ENCODE results near the gene INAFM2.

Gene INAFM2

GRCh38 chr15:40307421-40308211 is 15.9 kb upstream of the INAFM2 start, which contains the start of gene PLCB2:
TSS of gene PLCB2 (minus strand) at chr15:40307935. CDS start at chr15:40307672, 263 bp downstream.
- DNase-seq, result peak; percentile 61

- DNase-seq, result no peak
Measured at GRCh38 chr15:40309344-40309862, 14.1 kb upstream of the INAFM2 start.

- DNase-seq, result peak; percentile 58
Measured at GRCh38 chr15:40310001-40310959, 13.2 kb upstream of the INAFM2 start.

- no peak for DNase-seq
Measured at GRCh38 chr15:40310993-40311392, 12.5 kb upstream of the INAFM2 start.

GRCh38 chr15:40312370-40313158 is 10.9 kb upstream of the INAFM2 start:
- no peak for DNase-seq

GRCh38 chr15:40313531-40314398 is 9.7 kb upstream of the INAFM2 start:
- peak; percentile 45 for DNase-seq

GRCh38 chr15:40314723-40315276 is 8.7 kb upstream of the INAFM2 start:
- DNase-seq, result no peak

GRCh38 chr15:40316931-40317330 is 6.6 kb upstream of the INAFM2 start:
- no peak for DNase-seq

- DNase-seq, result no peak
Measured at GRCh38 chr15:40317580-40317979, 5.9 kb upstream of the INAFM2 start.

- no peak for DNase-seq
Measured at GRCh38 chr15:40320409-40320808, 3.1 kb upstream of the INAFM2 start.

- peak; percentile 58 for DNase-seq
Measured at GRCh38 chr15:40320931-40321371, 2.5 kb upstream of the INAFM2 start.

GRCh38 chr15:40322531-40323238 is 807 bp upstream of the INAFM2 start:
- no peak for DNase-seq

GRCh38 chr15:40323953-40324937 is 753 bp downstream of the INAFM2 start:
- peak; percentile 36 for DNase-seq

- DNase-seq, result no peak
Measured at GRCh38 chr15:40325188-40325587, 1.7 kb downstream of the INAFM2 start.

- no peak for DNase-seq
Measured at GRCh38 chr15:40325700-40326099, 2.2 kb downstream of the INAFM2 start.

GRCh38 chr15:40327457-40327856 is 4.0 kb downstream of the INAFM2 start:
- no peak for DNase-seq

- DNase-seq, result no peak
Measured at GRCh38 chr15:40328176-40328575, 4.7 kb downstream of the INAFM2 start.

GRCh38 chr15:40328751-40329150 is 5.3 kb downstream of the INAFM2 start:
- DNase-seq, result no peak

GRCh38 chr15:40329804-40330203 is 6.3 kb downstream of the INAFM2 start:
- no peak for DNase-seq

Data from activated CD8-positive, alpha-beta memory T cell treated with anti-CD3 and anti-CD28 coated beads, Interleukin-2, amount 50 U/mL, for 4 hours (primary cell).